ENCODE data around the gene MED29.

MED29 gene

GRCh38 chr19:39430675-39431593 lies 39.8 kb downstream of the MED29 start:
- no peak for DNase-seq (ENCODE audit: low read depth)

DNA sequence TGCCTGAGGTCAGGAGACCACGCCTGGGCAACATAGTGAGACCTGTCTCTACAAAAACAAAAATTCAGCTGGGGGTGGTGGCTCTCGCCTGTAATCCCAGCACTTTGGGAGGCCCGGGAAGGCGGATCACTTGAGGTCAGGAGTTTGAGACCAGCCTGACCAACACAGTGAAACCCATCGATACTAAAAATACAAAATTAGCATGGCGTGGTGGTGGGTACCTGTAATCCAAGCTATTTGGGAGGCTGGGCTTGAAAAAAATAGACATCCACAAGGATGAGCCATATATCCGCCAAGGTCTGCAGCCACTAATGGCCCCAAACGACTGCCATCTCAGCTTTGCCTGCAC lies 41.5 kb downstream of the MED29 start:
- no peak for DNase-seq (ENCODE audit: low read depth)

DNA sequence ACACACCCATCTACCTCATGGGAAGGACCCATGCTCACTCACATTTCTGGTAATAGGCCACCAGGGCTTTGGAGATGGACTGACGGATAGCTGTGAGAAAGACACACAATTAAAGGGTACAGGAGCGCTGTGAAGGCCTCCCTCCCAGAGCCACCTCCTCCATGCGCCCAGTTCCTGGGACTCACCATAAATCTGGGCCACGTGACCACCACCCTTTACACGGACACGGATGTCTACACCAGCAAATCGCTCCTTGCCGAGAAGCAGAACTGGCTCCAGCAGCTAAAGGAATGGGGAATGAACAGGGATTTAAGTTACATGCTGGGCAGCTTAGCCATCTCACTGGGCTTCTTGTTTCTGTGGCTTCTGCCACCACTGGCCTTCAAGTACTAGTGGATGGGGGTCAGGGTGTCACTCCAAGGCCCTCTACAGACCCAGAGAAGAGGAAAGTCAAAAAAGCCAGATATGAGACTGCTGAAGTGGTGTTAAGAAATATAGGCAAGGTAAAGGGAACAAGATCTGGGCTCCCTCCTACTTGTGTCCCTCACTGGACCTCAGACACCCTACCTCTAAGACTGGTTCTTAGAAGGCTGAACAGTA lies 42.4 kb downstream of the MED29 start:
- DNase-seq (ENCODE audit: low read depth), result no peak

DNA sequence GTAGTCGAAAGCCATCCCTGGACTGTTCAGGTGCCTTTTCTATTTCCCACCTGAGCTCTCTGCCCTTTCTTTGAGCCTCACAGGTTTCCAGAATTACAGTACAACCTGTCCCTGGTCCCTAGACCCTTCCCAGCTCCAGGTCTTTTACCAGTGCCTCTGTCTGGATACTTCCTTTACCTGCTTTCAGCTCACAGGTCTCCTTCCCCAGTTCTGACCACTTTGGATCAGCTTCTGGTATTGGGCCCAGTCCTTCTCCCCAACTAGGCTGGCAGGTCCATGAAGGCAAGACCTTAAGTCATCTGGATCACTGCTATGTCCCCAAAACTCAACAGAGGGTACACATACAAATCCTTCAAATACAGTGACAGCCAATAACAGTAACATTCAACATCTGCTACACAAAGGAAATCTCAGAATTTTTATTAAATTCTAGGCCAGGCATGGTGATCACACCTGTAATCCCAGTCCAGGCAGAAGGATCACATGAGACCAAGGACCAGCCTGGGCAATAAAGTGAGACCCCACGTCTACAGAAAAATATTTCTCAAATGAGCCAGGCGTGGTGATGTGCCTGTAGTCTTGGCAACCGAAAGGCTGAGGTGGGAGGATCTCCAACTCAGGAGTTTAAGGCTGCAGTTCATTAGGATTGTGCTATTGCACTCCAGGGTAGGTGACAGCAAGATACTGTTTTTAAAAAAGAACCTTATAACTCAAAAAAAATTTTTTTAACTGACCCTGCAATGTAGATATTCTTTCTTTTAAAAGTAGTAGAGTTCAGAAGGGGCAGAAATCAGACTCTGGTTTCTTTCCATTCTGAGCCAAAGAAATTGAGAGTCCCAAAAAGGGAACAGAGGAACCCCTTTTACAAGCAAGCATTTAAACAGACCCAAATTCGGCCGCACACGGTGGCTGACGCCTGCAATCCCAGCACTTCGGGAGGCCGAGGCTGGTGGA lies 43.2 kb downstream of the MED29 start:
- DNase-seq (ENCODE audit: low read depth), result no peak

DNA sequence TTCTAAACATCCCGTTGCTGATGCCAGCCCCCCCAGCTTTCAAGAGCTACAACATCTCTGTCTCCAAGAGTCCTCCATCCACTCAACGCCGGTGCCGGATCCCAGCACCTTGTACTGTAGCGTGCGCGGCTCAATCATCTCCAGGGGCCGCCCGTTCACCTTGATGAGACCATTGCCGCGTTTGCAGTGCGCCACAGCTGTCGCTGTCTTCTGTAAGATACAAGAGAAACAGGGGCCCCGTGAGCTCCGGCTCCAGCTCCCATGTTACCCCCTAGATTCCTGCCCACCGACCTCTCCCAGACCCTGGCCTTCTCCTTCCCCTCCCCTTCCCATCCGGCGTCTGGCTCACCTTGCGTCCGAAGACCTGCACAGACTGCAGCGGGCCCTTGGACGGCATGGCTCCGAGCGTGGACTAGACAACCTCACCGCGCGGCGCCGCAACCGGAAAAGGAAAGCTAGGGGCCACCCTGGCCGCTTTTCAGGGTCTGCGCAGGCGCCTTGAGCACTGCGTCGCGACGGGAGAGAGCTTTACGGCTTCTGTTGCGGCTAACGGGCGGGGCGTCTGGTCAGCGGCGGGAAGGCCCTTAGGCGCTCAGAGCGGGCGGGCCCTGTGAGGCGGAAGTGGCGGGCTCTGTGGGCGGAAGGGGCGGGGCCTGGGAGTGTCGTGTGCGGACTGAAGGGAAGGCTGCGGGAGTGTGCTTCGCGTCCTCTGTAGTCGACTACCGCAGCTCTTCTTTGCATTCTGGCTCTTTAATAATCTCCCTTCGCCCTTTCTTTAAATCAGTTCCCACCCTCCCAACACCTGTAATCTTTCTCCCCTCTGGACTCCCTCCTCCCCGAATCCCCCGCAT lies 44.5 kb downstream of the MED29 start, which contains the start of gene RPS16:
Gene RPS16, minus strand, starts transcription at position 451 of the 851 bp plus-strand sequence. Its CDS starts 54 bp downstream, at position 397.
- DNase-seq (ENCODE audit: low read depth), result peak; percentile 81

GRCh38 chr19:39436350-39436716 lies 45.2 kb downstream of the MED29 start:
- DNase-seq (ENCODE audit: low read depth), result no peak

DNA sequence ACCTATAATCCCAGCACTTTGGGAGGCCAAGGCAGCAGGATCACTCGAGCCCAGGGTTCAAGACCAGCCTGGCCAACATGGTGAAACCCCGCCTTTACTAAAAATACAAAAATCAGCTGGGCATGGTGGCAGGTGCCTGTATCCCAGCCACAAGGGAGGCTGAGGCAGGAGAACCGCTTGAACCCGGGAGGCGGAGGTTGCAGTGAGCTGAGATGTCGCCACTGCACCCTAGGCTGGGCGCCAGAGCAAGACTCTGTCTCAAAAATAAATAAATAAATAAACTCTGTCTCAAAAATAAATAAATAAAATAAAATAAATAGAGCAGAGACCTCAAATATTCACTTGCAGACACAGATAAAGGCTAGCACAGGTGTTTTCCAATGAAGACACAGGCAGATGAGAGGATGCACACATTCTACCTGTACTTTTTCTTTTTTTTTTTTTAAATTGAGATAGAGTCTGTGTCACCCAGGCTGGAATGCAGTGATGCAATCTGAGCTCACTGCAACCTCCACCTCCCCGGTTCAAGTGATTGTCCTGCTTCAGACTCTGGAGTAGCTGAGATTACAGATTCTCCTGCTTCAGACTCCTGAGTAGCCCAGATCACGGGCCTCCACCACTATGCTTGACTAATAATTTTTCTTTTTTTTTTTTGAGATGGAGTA lies 47.2 kb downstream of the MED29 start:
- no peak for DNase-seq (ENCODE audit: low read depth)

- no peak for DNase-seq (ENCODE audit: low read depth)
Measured at GRCh38 chr19:39444598-39445195, 53.5 kb downstream of the MED29 start.

DNA sequence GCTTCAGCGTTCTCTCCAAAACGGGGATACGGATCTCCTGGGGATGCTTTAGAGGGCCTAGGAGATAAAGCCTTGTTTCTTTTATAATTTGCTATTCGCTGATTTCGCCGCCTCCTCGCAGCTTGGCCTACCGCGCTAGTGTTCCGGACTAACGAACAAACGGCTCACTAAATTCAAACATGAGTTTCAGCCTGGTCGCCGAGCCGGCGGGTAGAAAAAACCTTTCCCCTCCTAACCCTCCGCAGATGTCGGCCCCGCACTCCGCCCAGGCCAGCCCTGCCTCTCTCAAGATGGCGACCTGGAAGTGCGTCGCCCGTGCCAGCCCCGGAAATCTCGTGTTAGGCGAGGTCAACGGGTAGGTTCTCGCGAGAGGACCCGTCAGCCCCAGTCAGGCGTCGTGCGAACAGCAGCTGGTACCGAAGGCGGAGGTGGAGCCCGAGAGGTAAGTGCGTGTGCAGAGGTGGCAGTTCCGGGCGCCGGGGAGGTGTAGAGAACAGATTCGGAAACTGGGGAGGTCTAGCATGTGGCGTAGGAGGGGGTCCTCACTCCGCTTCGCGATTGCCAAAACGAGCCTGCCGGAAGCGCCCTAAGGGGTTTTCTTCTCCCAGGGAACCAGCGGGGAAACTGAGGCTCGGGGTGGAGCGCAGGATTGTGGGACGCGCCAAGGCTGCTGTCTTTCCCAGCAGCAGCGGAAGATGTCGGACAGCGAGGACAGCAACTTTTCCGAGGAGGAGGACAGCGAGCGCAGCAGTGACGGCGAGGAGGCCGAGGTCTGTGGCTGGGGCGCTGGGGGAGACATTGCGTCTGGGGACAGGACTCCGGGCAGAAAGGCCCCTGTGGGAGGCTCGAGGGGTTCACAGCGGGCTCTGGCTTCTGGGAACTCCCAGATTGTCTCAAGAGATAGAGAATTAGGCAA lies 54.3 kb downstream of the MED29 start, which contains the start of gene SUPT5H:
Gene SUPT5H, plus strand, starts transcription at position 387 of the 916 bp plus-strand sequence. Its CDS starts 309 bp downstream, at position 696.
- peak; percentile 88 for DNase-seq (ENCODE audit: low read depth)

DNA sequence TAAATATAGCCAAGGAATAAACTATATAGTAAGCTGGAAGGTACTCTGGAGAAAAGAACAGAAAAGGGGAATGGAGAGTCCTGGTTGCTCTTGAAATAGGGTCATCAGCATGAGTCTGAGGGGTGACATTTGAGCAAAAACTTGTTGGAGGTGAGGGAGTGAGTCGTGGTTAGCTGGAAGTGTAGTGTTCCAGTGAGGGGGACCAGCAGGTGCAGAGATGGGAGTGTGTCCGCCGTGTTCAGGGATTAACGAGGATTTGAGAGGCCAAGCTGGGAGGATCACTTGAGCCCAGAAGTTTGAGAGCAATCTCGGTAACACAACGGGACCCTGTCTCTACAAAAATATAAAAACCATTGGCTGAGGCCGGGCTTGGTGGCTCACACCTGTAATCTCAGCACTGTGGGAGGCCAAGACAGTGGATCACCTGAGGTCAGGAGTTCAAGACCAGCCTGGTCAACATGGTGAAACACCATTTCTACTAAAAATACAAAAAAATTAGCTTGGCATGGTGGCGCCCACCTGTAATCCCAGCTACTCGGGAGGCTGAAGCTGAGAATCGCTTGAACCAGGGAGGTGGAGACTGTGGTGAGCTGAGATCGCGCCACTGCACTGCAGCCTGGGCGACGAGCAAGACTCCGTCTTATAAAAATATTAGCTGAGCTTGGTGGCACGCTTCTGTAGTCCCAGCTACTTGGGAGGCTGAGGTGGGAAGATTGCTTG lies 55.3 kb downstream of the MED29 start:
- DNase-seq (ENCODE audit: low read depth), result no peak

- DNase-seq (ENCODE audit: low read depth), result no peak
Measured at GRCh38 chr19:39448271-39448670, 57.1 kb downstream of the MED29 start.

DNA sequence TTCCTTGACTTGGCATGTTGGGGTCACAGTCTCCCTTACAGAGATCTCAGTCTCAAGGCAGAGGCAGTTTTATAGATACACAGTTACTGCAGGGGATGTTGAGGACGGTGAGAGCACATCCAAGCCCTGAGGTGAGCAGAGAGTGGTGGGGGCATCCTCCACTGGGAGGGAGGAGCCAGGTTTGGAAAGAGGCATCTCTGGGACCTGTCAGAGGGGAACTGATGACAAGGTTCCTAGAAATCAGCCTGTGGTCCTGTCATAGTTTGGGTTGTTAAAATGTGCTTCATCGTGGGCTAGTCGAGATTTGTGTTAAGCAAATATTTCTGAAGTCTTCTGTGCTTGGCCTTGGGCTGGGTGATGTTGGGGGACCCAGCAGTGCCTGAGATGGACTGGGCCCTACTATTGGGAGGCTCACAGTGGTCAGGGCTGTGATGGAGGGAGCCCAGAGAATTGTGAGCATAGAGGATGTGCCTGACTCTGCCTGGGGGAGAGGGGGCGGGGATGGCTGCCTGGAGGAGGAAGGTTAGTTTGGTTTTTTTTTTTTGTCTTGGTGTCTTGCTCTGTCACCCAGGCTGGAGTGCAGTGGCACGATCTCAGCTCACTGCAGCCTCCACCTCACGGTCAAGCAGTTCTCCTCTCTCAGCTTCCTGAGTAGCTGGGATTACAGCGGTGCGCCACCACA lies 58.1 kb downstream of the MED29 start:
- no peak for DNase-seq (ENCODE audit: low read depth)

All from HS-5 (cell line).